ENCODE measurements around the gene KXD1. TPM values are rescaled to one million over a fixed set of nuclear protein-coding genes. Genes with fewer than 3 reads are reported as not detected.

Gene KXD1
- total RNA-seq, 2 donors from 2014 or later: 53.0 to 53.4 TPM

DNA sequence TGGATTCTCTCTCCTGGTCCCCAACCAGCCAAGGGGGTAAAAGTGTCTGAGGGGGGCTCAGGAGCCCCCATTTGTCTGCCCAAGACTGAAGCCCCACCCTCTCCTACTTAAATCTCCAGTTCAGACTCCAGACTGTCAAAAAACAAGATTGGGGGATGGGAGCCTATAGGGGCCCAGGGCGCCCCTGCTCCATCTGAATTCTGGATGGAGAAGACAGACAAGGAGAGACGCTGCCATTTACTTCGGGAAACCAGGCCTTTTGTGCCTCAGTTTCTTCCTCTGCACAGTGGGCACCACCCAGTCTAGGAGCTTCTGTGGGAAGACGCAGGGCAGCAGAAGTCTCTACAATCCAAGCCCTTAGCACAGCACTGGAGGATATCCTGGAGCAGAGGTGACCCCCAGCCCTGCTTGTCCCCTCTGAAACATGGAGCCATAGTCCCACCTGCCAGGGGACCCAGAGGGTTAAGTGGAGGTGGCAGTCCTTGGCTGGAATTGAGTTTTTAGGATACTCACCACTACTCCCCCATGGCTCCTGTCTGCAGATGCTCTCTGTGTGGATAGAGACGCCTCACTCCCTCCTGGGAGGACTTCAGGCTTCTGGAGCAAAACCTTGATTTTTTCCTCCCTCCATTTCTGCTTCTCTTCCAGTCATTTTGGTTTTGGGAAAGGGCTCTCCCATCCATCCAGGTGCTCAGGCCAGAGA lies 50.6 kb downstream of the KXD1 start:
- intact Hi-C loops (cut with DNase I): no loop called here
- no peak for ATAC-seq

DNA sequence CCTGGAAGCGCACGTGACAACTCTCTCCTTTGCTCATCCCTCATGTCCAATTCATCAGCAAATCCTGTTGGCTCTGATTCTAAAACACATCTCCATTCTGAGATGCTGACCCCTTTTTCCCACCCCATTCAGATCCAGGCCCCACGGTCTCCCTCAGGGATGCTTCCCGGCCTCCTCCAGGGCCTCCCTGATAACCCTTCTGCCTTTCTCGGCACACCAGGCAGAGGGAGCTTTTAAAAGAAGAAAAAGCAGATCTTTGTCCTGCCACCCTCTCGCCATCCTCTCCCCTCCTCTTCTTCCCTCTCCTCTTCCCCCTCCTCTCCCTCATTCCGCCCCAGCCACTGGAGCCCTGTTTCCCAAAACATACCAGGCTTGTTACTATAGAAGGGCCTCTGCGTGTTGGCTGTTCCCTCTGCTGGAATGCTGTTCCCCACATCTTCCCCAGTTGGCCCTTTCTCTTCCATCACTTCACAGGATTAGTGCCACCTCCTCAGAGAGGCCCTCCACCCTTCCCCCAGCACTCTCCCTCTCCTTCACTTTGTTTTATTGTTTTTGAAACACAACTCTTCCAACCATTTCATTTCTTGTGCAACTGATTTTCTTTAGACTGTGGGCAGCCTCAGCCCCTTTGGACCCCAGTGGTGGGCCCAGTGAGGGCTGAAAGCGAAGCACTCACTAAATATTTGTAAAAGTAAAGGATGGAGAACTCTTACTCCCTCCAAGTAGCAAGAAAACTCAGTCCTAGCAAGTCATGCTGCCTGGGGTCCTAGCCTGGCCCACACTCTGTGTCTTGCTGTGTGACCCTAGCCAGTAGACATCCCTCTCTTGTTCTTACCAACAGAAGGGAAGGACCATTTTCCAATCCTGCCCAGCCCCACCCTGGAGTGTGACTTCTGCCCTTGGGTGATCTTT lies 51.4 kb downstream of the KXD1 start:
- DNase-seq (no peak), ATAC-seq (no peak)
- intact Hi-C loops (cut with DNase I): no loop called here

More for the DNA sequence above, 50.6 kb downstream of the KXD1 start:
- DNase-seq: no peak

DNA sequence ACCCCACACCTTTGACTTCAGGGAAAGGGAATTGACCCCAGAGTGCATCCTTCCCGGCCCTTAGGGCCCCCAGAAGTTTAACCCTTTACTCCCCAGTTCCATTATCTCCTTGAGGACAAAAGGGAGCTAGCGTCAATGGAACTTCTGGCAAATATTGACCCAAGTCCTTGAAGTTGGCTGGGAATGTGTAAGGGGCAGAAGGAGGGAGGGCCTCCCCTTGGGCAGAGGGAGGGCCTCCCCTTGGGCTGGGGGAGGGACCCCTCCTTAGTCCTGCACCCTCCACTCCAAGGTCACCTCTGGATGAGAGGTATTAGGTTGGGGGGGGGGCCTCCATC lies 52.0 kb downstream of the KXD1 start:
- no peak for DNase-seq
- ATAC-seq: no peak
- intact Hi-C loops (cut with DNase I): no loop called here

DNA sequence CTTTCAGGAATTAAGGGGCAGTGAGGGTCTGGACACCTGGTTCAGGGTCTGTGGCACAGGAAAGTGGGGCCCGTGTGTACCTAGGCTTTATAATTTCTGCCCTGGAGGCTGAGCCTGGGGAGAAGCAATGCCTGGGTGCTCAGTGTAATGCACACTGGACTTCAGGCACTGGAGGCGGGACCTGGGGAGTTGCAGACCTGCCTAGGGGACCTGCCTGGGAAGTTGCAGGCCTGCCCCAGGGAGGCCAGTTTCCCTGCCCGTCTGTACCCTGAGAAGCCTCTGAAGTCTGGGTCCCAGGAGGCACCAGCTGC lies 52.5 kb downstream of the KXD1 start:
- intact Hi-C loops (cut with DNase I): no loop called here
- no peak for DNase-seq
- ATAC-seq: no peak

DNA sequence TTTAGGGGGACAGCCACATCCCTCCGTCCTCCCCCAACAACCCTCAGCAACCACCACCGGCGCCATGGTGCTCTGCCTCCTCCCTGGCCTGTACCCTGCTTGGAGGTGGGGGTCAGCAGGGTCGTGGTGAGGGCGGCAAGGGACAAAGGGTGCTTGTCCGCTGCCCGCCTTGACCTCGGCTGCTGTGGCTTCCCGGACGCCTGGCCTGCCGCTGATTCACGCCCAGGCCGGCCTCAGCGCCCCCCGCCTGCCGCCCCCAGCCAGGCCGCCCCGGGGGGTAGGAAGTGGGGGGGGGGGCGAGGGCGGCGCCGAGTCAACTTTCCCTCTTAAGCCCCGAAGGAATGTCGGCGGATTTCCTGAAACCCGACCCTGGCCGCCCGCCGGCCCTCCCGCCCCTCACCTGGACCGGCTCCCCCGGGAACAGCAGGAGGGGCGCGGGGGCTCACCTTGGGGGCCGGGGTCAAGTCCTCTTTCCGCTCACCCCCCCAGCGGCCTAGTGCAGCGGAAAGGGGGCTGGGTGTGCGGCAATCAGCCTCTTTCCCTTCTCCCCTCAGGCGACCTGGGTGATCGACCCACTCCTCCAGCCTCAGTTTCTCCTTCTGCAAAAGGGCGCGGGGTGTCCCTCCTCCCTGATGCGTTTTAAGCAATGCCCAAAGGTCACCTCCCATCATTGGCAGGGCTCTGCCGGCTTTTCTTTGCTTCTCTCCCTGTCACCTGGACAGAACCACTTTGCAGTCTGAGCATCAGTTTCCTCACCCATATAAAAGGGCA lies 53.1 kb downstream of the KXD1 start:
- DNase-seq (no peak), ATAC-seq (no peak)

DNA sequence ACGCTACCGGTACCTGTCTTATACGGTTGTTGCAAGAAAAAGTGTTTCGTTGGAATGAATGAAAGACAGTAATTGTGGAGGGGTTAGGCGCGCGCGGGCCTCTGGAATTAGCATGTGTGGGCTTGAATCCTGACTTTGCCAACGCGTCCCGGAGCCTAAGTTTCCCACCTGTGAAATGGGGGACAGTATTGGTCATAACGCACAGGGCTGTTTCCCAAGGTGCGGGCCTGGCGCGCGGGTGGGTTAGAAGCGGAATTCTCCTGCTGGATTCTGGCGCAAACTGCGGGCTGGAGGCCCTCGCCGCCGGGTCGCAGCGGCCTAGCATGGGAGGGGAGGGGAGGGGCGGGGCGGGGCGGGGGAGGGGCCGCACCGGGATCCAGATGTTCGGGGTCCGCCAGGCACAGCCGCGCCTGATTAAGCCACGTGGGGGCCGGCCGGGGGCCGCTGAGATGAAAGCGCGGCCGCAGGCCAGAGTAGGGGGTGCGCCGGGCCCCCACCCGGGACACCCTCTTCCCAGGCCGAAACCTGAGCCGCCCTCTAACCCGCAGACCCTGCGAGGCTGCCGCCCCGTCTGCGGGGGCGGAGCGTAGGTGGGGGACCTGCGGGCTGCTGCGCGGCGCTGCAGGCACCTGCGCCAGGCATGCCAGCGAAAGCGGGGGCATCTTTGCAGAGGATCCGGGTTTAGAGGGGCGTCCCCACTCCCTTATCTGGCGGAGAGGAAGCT lies 53.8 kb downstream of the KXD1 start:
- intact Hi-C loops (cut with DNase I): no loop called here
- DNase-seq (no peak), ATAC-seq (no peak)

More for the DNA sequence above, 53.1 kb downstream of the KXD1 start:
- intact Hi-C loops (cut with DNase I): no loop called here

DNA sequence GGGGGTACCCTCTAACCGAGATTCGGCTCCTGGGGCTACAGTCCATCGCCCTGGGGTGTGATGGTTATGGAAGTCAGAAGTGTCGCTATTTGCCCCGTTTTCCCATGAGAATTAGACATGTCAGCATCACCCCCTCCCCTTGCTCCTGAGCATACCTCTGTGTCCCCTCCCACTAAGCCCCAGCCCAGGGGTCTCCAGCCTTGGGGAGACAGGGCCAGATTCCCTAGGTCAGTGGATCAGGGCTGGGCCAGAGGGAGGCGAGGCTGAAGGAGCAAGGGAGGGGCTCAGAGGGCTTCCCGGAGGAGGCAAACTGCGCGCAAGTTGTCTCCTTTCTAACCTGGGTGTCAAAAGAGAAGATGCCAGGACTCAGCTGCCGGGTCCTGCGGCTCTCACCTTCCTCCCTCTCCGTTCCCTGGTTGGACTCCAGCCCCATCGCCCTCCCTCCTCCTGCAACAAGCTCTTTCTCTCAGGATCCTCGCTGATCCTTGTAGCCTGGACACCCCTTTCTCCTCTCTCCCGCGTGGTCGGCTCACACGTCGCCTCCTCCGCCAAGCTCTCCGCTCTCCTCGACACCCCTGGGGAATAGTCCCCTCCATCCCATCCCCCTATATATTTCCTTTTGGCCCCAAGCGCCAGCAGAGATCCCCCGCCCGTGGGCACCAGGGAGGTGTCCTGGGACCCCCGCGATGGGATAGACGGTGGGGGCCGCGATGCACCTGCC lies 54.5 kb downstream of the KXD1 start:
- DNase-seq: no peak
- intact Hi-C loops (cut with DNase I): no loop called here
- ATAC-seq: no peak

DNA sequence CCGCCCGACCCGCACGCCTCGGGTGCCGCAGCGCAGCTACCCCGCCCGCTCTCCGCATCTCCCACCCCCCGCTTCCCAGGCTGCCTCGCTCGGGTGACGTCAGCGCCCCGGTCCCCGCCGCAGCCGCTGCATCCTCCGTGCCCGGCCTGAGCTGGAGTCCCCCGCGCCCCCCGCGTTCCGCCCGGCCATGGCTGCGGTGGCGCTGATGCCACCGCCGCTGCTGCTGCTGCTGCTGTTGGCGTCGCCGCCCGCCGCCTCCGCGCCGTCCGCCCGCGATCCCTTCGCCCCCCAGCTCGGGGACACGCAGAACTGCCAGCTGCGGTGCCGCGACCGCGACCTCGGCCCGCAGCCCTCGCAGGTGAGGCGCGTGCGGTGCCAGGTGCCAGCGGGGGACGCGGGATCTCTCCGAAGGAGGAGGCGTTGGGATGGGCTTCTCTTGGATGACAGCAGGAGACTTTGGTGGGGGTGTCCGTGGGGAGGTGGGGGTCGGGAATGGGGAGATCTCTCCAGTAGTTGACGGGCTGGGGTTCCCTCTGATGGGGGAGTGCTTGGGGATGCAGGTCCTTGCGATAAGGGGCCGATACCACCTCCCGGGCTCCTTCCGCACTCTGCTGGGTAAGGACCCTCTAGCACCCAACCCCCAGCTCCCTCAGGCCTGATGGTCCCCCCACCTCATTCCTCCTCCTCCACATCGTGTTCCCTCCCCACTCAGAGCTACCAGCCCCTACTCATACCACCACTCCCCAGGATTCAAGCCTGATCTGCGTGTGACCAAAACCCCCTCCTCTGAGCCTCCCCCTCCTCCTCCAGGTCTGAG lies 55.3 kb downstream of the KXD1 start, which contains the start of gene TMEM59L:
TMEM59L (plus strand) TSS at position 99 of the 817 bp plus-strand sequence; CDS start at position 188, 89 bp downstream.
- intact Hi-C loops (cut with DNase I): no loop called here
- ATAC-seq (peak; percentile 55 to 60), DNase-seq (no peak)

DNA sequence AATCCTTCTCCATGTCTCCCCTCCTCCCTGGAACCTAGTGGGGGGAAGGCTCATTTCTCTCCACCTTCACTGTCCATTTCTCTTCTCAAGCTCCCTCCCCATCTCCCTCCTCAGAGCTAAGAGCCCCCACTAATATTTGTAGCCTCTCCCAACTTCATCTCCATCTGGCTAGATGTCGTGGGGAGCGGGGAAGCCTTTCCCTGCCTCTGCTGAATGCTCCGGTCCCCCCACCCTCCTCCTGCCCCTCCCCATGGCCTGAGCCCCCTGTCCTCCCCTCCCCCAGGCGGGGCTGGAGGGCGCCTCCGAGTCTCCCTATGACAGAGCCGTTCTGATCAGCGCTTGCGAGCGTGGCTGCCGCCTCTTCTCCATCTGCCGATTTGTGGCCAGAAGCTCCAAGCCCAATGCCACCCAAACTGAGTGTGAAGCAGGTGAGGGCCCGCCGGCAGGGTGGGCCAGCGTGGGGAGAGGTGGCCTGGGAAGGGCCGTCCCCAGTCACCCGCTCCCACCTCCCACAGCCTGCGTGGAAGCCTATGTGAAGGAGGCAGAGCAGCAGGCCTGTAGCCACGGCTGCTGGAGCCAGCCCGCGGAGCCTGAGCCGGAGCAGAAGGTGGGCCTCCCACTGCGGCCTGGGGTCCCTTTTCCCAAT lies 56.0 kb downstream of the KXD1 start:
- intact Hi-C loops (cut with DNase I): no loop called here
- DNase-seq (no peak), ATAC-seq (no peak)

DNA sequence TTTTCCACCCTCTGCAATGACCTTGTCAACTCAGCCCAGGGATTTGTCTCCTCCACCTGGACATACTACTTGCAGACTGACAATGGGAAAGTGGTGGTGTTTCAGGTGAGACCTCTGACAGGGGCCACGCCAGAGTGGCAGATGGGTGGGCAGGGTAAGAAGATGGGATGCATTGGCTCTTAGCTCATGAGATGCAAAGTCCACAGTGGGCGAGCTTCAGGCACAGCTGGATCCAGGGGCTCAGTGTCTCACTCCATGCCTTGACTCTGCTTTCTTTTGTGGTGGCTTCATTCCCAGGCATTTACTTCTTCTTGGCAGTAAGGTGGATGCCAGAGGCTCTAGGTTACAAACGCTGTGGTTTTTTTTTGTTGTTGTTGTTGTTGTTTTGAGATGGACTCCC lies 58.4 kb downstream of the KXD1 start:
- DNase-seq (no peak), ATAC-seq (no peak)
- intact Hi-C loops (cut with DNase I): no loop called here

DNA sequence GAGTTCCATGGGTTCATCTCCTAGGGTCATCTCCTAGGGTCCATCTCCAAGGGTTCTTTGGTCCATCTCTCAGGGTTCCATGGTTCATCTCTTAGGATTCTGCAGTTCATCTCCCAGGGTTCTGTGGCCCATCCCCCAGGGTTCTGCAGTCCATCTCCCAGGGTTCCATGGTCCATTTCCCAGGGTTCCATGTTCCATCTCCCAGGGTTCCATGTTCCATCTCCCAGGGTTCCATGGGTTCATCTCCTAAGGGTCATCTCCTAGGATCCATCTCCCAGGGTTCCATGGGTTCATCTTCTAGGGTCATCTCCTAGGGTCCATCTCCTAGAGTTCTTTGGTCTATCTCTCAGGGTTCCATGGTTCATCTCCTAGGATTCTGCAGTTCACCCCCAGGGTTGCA lies 59.9 kb downstream of the KXD1 start:
- DNase-seq (no peak), ATAC-seq (no peak)
- intact Hi-C loops (cut with DNase I): no loop called here

DNA sequence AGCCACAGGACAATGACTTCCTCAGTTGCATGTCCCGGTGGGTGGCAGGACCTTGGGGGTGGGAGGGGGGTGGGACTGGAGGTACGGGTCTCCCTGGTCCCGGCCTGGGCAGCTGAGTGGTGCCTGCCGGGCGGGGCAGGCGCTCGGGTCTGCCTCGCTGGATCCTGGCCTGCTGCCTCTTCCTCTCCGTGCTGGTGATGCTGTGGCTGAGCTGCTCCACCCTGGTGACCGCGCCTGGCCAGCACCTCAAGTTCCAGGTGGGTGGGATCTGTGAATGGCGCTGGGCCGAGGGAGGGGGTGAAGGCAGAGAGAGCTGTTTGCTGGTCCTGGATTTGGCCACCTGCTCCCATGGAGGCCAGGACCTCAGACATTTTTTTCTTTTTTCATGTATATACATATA lies 60.6 kb downstream of the KXD1 start:
- DNase-seq (no peak), ATAC-seq (no peak)
- intact Hi-C loops (cut with DNase I): no loop called here

Other genes starting within 250 kb of the KXD1 start
- gene LSM4, start 234.8 kb upstream of the KXD1 start, total RNA-seq: 10 to 100 TPM; 68.9 to 79.0 TPM
- gene PGPEP1, start 217.3 kb upstream of the KXD1 start, total RNA-seq: 10 to 100 TPM; 27.5 to 34.7 TPM
- 1 to 10 TPM in 1 of 2 donors, under 1 TPM in 1; 0.50 to 1.5 TPM for gene GDF15, start 171.7 kb upstream of the KXD1 start, total RNA-seq
- 1 to 10 TPM; 4.9 to 8.7 TPM for gene LRRC25, start 160.2 kb upstream of the KXD1 start, total RNA-seq
- 10 to 100 TPM; 37.4 to 49.3 TPM for gene SSBP4, start 138.5 kb upstream of the KXD1 start, total RNA-seq
- gene ISYNA1, start 119.7 kb upstream of the KXD1 start, total RNA-seq: 10 to 100 TPM; 29.2 to 44.6 TPM
- gene ELL, start 35.8 kb upstream of the KXD1 start, total RNA-seq: 10 to 100 TPM; 10.8 to 18.7 TPM
- 100 to 1,000 TPM; 169 to 174 TPM for gene FKBP8, start 14.3 kb upstream of the KXD1 start, total RNA-seq
- 100 to 1,000 TPM; 696 to 720 TPM for gene UBA52, start 14.0 kb downstream of the KXD1 start, total RNA-seq
- 10 to 100 TPM; 65.3 to 76.0 TPM for gene REX1BD, start 30.9 kb downstream of the KXD1 start, total RNA-seq
- 10 to 100 TPM; 26.8 to 66.7 TPM for gene CRLF1, start 48.9 kb downstream of the KXD1 start, total RNA-seq
- gene TMEM59L, start 55.0 kb downstream of the KXD1 start, total RNA-seq: 1 to 10 TPM; 1.9 to 3.3 TPM
- 10 to 100 TPM in 1 of 2 donors, 1 to 10 TPM in 1; 7.8 to 10.2 TPM for gene KLHL26, start 79.2 kb downstream of the KXD1 start, total RNA-seq
- 10 to 100 TPM; 10.5 to 11.1 TPM for gene CRTC1, start 125.8 kb downstream of the KXD1 start, total RNA-seq
- 1 to 10 TPM; 6.5 to 9.8 TPM for gene COMP, start 233.4 kb downstream of the KXD1 start, total RNA-seq

All from left cardiac atrium (tissue), 4 donors.